OCI-LY7 (cell line): ENCODE results near the gene DMXL1.

Source experiments
- EZH2phosphoT487 ChIP-seq: fragments of 200-600 bp; sonication (generic); IDR thresholded peaks from 2 replicates; pipeline ENCODE4 v1.6.1; 2018; ENCODE audit warnings: low read depth, borderline replicate concordance, mild to moderate bottlenecking, mixed run types, antibody characterized with exemption, low read length, moderate library complexity, mixed read lengths
- TF ChIP-seq, protein P1 (sequence below): fragments of 200-600 bp; sonication (generic); conservative IDR thresholded peaks from 2 replicates; pipeline ENCODE4 v1.5.1; 2014; ENCODE audit warnings: mild to moderate bottlenecking, antibody characterized with exemption, low read length, moderate library complexity, mixed read lengths

GRCh38 chr5:119036101-119036762, 34.7 kb upstream of the DMXL1 start:
- TF ChIP-seq, protein P1, sequence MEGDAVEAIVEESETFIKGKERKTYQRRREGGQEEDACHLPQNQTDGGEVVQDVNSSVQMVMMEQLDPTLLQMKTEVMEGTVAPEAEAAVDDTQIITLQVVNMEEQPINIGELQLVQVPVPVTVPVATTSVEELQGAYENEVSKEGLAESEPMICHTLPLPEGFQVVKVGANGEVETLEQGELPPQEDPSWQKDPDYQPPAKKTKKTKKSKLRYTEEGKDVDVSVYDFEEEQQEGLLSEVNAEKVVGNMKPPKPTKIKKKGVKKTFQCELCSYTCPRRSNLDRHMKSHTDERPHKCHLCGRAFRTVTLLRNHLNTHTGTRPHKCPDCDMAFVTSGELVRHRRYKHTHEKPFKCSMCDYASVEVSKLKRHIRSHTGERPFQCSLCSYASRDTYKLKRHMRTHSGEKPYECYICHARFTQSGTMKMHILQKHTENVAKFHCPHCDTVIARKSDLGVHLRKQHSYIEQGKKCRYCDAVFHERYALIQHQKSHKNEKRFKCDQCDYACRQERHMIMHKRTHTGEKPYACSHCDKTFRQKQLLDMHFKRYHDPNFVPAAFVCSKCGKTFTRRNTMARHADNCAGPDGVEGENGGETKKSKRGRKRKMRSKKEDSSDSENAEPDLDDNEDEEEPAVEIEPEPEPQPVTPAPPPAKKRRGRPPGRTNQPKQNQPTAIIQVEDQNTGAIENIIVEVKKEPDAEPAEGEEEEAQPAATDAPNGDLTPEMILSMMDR, result no peak
- TF ChIP-seq EZH2phosphoT487, result no peak
